Activated naive CD4-positive, alpha-beta T cell treated with anti-CD3 and anti-CD28 coated beads, Interleukin-2, amount 10 ng/mL, durations not matched to agents 7 days and 5 days (primary cell): ENCODE data around the gene SLC7A8.

ENCODE experiments used
- CTCF ChIA-PET: fragments of 350-600 bp; sonication (Branson Sonifier 250); formaldehyde crosslinking; loops from one replicate; lab custom pipeline; 2021; ENCODE audit warnings: antibody characterized with exemption; lab: Charles Lee
- DNase-seq: peaks from one replicate; pipeline ENCODE4 v3.0.0-alpha.2; 2020
- H3K27ac Mint-ChIP-seq: one replicate; pipeline ENCODE4 v1.8.0; 2021; ENCODE audit warnings: mild to moderate bottlenecking, moderate library complexity, mixed read lengths
- H3K27me3 Mint-ChIP-seq: one replicate; pipeline ENCODE4 v1.8.0; 2021; ENCODE audit warnings: mild to moderate bottlenecking, mixed read lengths
- H3K36me3 Mint-ChIP-seq: one replicate; pipeline ENCODE4 v1.8.0; 2021; ENCODE audit warnings: mixed read lengths
- H3K4me1 Mint-ChIP-seq: one replicate; pipeline ENCODE4 v1.8.0; 2021; ENCODE audit warnings: mixed read lengths
- H3K4me3 Mint-ChIP-seq: one replicate; pipeline ENCODE4 v1.8.0; 2021; ENCODE audit warnings: mild to moderate bottlenecking, moderate library complexity, mixed read lengths
- H3K9me3 Mint-ChIP-seq: one replicate; pipeline ENCODE4 v1.8.0; 2021; ENCODE audit warnings: mixed read lengths

Gene SLC7A8

GRCh38 chr14:23162005-23162404, 21.5 kb downstream of the SLC7A8 start:
- CTCF ChIA-PET: interaction anchor here (0.6 to 2.3 kb wide), 3 partner anchors 41 to 574 kb away, joined by 3 to 10 read pairs (median 3); no protein-coding TSS in a partner anchor
- Mint-ChIP-seq H3K27me3 (peaks cover 23% of the 10 kb centered on the region), H3K9me3 (no peaks in the 10 kb centered on the region), H3K4me3 (no peak overlapping the region), H3K27ac (no peak overlapping the region), H3K36me3 (no peaks in the 10 kb centered on the region), H3K4me1 (peaks cover 19% of the 10 kb centered on the region)
- DNase-seq: no peak

- CTCF ChIA-PET: interaction anchor here (2.3 kb wide), 1 partner anchor 41 kb away, joined by 10 read pairs; no protein-coding TSS in a partner anchor
Measured at GRCh38 chr14:23160924-23161522, 22.4 kb downstream of the SLC7A8 start.

GRCh38 chr14:23159532-23159931, 23.9 kb downstream of the SLC7A8 start:
- Mint-ChIP-seq H3K27me3 (peaks cover 28% of the 10 kb centered on the region), H3K36me3 (no peaks in the 10 kb centered on the region), H3K9me3 (no peaks in the 10 kb centered on the region), H3K4me1 (peaks cover 36% of the 10 kb centered on the region), H3K4me3 (no peak overlapping the region), H3K27ac (no peak overlapping the region)
- CTCF ChIA-PET: no interaction called here
- DNase-seq: no peak

More at GRCh38 chr14:23160924-23161522, 22.4 kb downstream of the SLC7A8 start:
- H3K27me3 Mint-ChIP-seq: peaks cover 22% of the 10 kb centered on the region
- H3K9me3 Mint-ChIP-seq: no peaks in the 10 kb centered on the region
- H3K4me3 Mint-ChIP-seq: no peak overlapping the region
- H3K36me3 Mint-ChIP-seq: no peaks in the 10 kb centered on the region
- peaks cover 24% of the 10 kb centered on the region for H3K4me1 Mint-ChIP-seq
- DNase-seq: no peak
- H3K27ac Mint-ChIP-seq: no peak overlapping the region

- no peak overlapping the region for H3K4me3 Mint-ChIP-seq
- H3K4me1 Mint-ChIP-seq: peaks cover 44% of the 10 kb centered on the region
- no peaks in the 10 kb centered on the region for H3K36me3 Mint-ChIP-seq
- no peaks in the 10 kb centered on the region for H3K9me3 Mint-ChIP-seq
- CTCF ChIA-PET: no interaction called here
- DNase-seq: no peak
- H3K27ac Mint-ChIP-seq: no peak overlapping the region
- H3K27me3 Mint-ChIP-seq: peaks cover 33% of the 10 kb centered on the region
Measured at GRCh38 chr14:23158779-23159178, 24.7 kb downstream of the SLC7A8 start.

- peak; percentile 30 for DNase-seq
- Mint-ChIP-seq H3K27me3 (peaks cover 41% of the 10 kb centered on the region), H3K4me3 (peak overlapping the region; percentile 25), H3K27ac (no peak overlapping the region), H3K9me3 (no peaks in the 10 kb centered on the region), H3K36me3 (no peaks in the 10 kb centered on the region), H3K4me1 (peaks cover 31% of the 10 kb centered on the region)
- CTCF ChIA-PET: no interaction called here
Measured at GRCh38 chr14:23154964-23155587, 28.4 kb downstream of the SLC7A8 start.

- CTCF ChIA-PET: interaction anchor here (1.1 kb wide), 1 partner anchor 13 kb away, joined by 3 read pairs; no protein-coding TSS in a partner anchor
- Mint-ChIP-seq H3K27me3 (peaks cover 33% of the 10 kb centered on the region), H3K27ac (no peak overlapping the region), H3K36me3 (no peaks in the 10 kb centered on the region), H3K9me3 (no peaks in the 10 kb centered on the region), H3K4me1 (peaks cover 31% of the 10 kb centered on the region), H3K4me3 (no peak overlapping the region)
- DNase-seq: no peak
Measured at GRCh38 chr14:23153851-23154796, 29.3 kb downstream of the SLC7A8 start.

- H3K4me3 Mint-ChIP-seq: no peak overlapping the region
Measured at GRCh38 chr14:23151342-23151741, 32.1 kb downstream of the SLC7A8 start.

GRCh38 chr14:23149745-23150144, 33.7 kb downstream of the SLC7A8 start:
- H3K4me1 Mint-ChIP-seq: peaks cover 16% of the 10 kb centered on the region
- peaks cover 40% of the 10 kb centered on the region for H3K27me3 Mint-ChIP-seq
- no peak overlapping the region for H3K4me3 Mint-ChIP-seq
- H3K9me3 Mint-ChIP-seq: no peaks in the 10 kb centered on the region
- no peak overlapping the region for H3K27ac Mint-ChIP-seq
- no peaks in the 10 kb centered on the region for H3K36me3 Mint-ChIP-seq
- CTCF ChIA-PET: interaction anchor here (0.8 kb wide), 1 partner anchor 29 kb away, joined by 3 read pairs; no protein-coding TSS in a partner anchor
- no peak for DNase-seq

More at GRCh38 chr14:23151342-23151741, 32.1 kb downstream of the SLC7A8 start:
- Mint-ChIP-seq H3K36me3 (no peaks in the 10 kb centered on the region), H3K27ac (no peak overlapping the region), H3K9me3 (no peaks in the 10 kb centered on the region), H3K27me3 (peaks cover 36% of the 10 kb centered on the region), H3K4me1 (peaks cover 28% of the 10 kb centered on the region)
- no peak for DNase-seq
- CTCF ChIA-PET: interaction anchor here (1.6 kb wide), 1 partner anchor 35 kb away, joined by 5 read pairs; no protein-coding TSS in a partner anchor

GRCh38 chr14:23148591-23149249, 34.7 kb downstream of the SLC7A8 start:
- Mint-ChIP-seq H3K27ac (no peak overlapping the region), H3K36me3 (no peaks in the 10 kb centered on the region), H3K9me3 (no peaks in the 10 kb centered on the region), H3K4me1 (peaks cover 5% of the 10 kb centered on the region), H3K4me3 (no peak overlapping the region), H3K27me3 (peaks cover 33% of the 10 kb centered on the region)
- CTCF ChIA-PET: no interaction called here
- DNase-seq: no peak

- Mint-ChIP-seq H3K27me3 (peaks cover 35% of the 10 kb centered on the region), H3K4me1 (no peaks in the 10 kb centered on the region), H3K9me3 (no peaks in the 10 kb centered on the region), H3K27ac (no peak overlapping the region), H3K36me3 (no peaks in the 10 kb centered on the region), H3K4me3 (no peak overlapping the region)
- DNase-seq: no peak
- CTCF ChIA-PET: no interaction called here
Measured at GRCh38 chr14:23147676-23148075, 35.8 kb downstream of the SLC7A8 start.

- H3K27ac Mint-ChIP-seq: no peak overlapping the region
- no peaks in the 10 kb centered on the region for H3K9me3 Mint-ChIP-seq
- H3K4me3 Mint-ChIP-seq: no peak overlapping the region
- DNase-seq: no peak
- H3K27me3 Mint-ChIP-seq: peaks cover 39% of the 10 kb centered on the region
- CTCF ChIA-PET: no interaction called here
- no peaks in the 10 kb centered on the region for H3K4me1 Mint-ChIP-seq
- H3K36me3 Mint-ChIP-seq: no peaks in the 10 kb centered on the region
Measured at GRCh38 chr14:23146980-23147379, 36.5 kb downstream of the SLC7A8 start.

- no peaks in the 10 kb centered on the region for H3K36me3 Mint-ChIP-seq
- H3K9me3 Mint-ChIP-seq: no peaks in the 10 kb centered on the region
- no peak for DNase-seq
- CTCF ChIA-PET: no interaction called here
- H3K27me3 Mint-ChIP-seq: peaks cover 40% of the 10 kb centered on the region
- no peak overlapping the region for H3K27ac Mint-ChIP-seq
- no peak overlapping the region for H3K4me3 Mint-ChIP-seq
- no peaks in the 10 kb centered on the region for H3K4me1 Mint-ChIP-seq
Measured at GRCh38 chr14:23146351-23146910, 37.0 kb downstream of the SLC7A8 start.

- CTCF ChIA-PET: interaction anchor here (1.1 to 1.7 kb wide), 2 partner anchors 25 to 38 kb away, joined by 3 to 5 read pairs; no protein-coding TSS in a partner anchor
- Mint-ChIP-seq H3K9me3 (no peaks in the 10 kb centered on the region), H3K4me3 (no peak overlapping the region), H3K27me3 (peaks cover 45% of the 10 kb centered on the region), H3K36me3 (no peaks in the 10 kb centered on the region), H3K4me1 (no peaks in the 10 kb centered on the region), H3K27ac (no peak overlapping the region)
- no peak for DNase-seq
Measured at GRCh38 chr14:23145794-23146350, 37.6 kb downstream of the SLC7A8 start.
